K562 (cell line): ENCODE data around the gene CCNJL.

Experiments used
- BRCA1 ChIP-seq, 2 experiments: fragments of 450-650 bp in 1 of 2; sonication (generic) in 1 of 2; formaldehyde crosslinking in 1 of 2; IDR thresholded peaks; 2 replicates each; pipeline versions ENCODE4 v1.5.0 to v1.6.1; 2017 to 2020; ENCODE audit warnings: mild to moderate bottlenecking in 1 of 2, missing genetic modification reagents in 1 of 2
- DDX20 ChIP-seq: fragments of 450-650 bp; IDR thresholded peaks from 2 replicates; pipeline ENCODE4 v1.6.1; 2016; ENCODE audit warnings: missing genetic modification characterization, low read depth, mild to moderate bottlenecking, missing compliant biosample characterization, moderate library complexity
- DPF2 ChIP-seq: fragments of 450-650 bp; IDR thresholded peaks from 2 replicates; pipeline ENCODE4 v1.6.1; 2016
- FOXK2 ChIP-seq, 2 experiments: fragments of 450-650 bp; IDR thresholded peaks in 1 of 2; conservative IDR thresholded peaks in 1 of 2; 2 replicates each; pipeline ENCODE4 v1.6.1; 2016; ENCODE audit warnings: low read depth in 2 of 2, mild to moderate bottlenecking in 1 of 2
- KLF1 ChIP-seq: fragments of 450-650 bp; IDR thresholded peaks from 2 replicates; pipeline ENCODE4 v1.6.1; 2016; ENCODE audit warnings: missing genetic modification characterization, missing compliant biosample characterization
- MAZ ChIP-seq, 2 experiments: fragments of 450-650 bp in 1 of 2; sonication (generic) in 1 of 2; formaldehyde crosslinking; IDR thresholded peaks in 1 of 2; conservative IDR thresholded peaks in 1 of 2; 2 replicates each; pipeline versions ENCODE4 v1.4.0 to v1.5.0; 2020; ENCODE audit warnings: mild to moderate bottlenecking in 1 of 2, missing genetic modification reagents in 1 of 2
- RAD51 ChIP-seq: fragments of 450-650 bp; IDR thresholded peaks from 2 replicates; pipeline ENCODE4 v1.7.1; 2016; ENCODE audit warnings: low read depth, mild to moderate bottlenecking, borderline replicate concordance

DNA sequence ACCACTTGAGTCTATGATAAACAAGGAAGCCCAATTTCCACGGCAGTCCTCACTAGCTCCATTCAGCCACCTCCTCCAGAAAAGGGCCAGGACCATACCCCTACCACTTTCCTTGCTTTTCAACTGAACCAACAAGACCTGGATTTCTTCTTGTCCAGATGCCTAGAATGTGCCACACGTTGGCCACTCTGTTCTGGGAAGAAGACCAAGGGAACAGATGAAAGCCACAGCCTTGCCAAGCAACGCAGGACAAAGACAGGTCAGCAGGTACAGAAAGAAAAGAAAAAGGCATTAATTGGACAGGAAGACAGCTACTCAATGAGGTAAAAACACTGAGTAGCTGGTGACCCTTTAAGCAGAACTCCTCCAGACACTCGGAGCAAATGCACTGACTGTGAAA is 2.2 kb downstream of the CCNJL start:
- TF ChIP-seq RAD51, result no peak
- TF ChIP-seq BRCA1 (IDR thresholded peaks at IDR 0.05), result no peak
- TF ChIP-seq BRCA1 (CRISPR knock-in tag; IDR thresholded peaks at IDR 0.05), result no peak
- no peak for TF ChIP-seq MAZ (CRISPR knock-in tag; conservative IDR thresholded peaks at IDR 0.05 in 1 of 2, IDR thresholded peaks at IDR 0.05 in 1 of 2)
- TF ChIP-seq DPF2, result no peak
- no peak for TF ChIP-seq DDX20 (tag)
- TF ChIP-seq FOXK2 (conservative IDR thresholded peaks at IDR 0.05 in 1 of 2, IDR thresholded peaks at IDR 0.05 in 1 of 2; ENCODE audit: low read depth in 2 of 2), result no peak
- TF ChIP-seq KLF1 (tag), result no peak
